ENCODE data around the gene TMED9. TPM values are rescaled to one million over a fixed set of nuclear protein-coding genes. Genes with fewer than 3 reads are reported as not detected.

Gene TMED9
- total and polyA plus RNA-seq, 9 of the 15 experiments (the other 6 are each of a cell fraction or from before 2014, with no cell fraction given) = 43.7 to 301 (median 90.0) TPM

GRCh38 chr5:177592010-177592834, at the start of gene TMED9 (continued):
- TF ChIP-seq ATF6 (CRISPR knock-in tag; IDR thresholded peaks at IDR 0.05) = no peak
- no peak for TF ChIP-seq PRPF4 (IDR thresholded peaks at IDR 0.05; ENCODE audit: insufficient read depth, low read depth, low read length, poor library complexity, severe bottlenecking)
- no peak for TF ChIP-seq ZBTB34 (CRISPR knock-in tag; IDR thresholded peaks at IDR 0.05)
- peak; percentile 81 for TF ChIP-seq CCNT2 (IDR thresholded peaks at IDR 0.05; ENCODE audit: borderline replicate concordance, extremely low read depth, insufficient read length, low read depth, low read length)
- TF ChIP-seq FOXM1 (IDR thresholded peaks at IDR 0.05; ENCODE audit: low read depth) = no peak
- TF ChIP-seq FOXM1 (CRISPR knock-in tag; IDR thresholded peaks at IDR 0.05; ENCODE audit: low read depth) = no peak
- peak in 1 of 2 experiments; percentile 27; a peak in 1 of 4 replicates for TF ChIP-seq MAZ (CRISPR knock-in tag; conservative IDR thresholded peaks at IDR 0.05 in 1 of 2, IDR thresholded peaks at IDR 0.05 in 1 of 2)
- TF ChIP-seq HDAC3 (IDR thresholded peaks at IDR 0.05; ENCODE audit: borderline replicate concordance, partially characterized antibody) = no peak
- no peak for TF ChIP-seq GTF2F1 (IDR thresholded peaks at IDR 0.05; ENCODE audit: low read depth, low read length)
- TF ChIP-seq ZNF274 (IDR thresholded peaks at IDR 0.05; ENCODE audit: borderline replicate concordance, low read depth, low read length) = no peak
- TF ChIP-seq RFX5 (IDR thresholded peaks at IDR 0.05; ENCODE audit: low read depth, low read length) = 0 out of 2 replicates have a peak, but pooled peaks have one; percentile 8
- TF ChIP-seq JUND (IDR thresholded peaks at IDR 0.05; ENCODE audit: borderline replicate concordance, low read depth, low read length) = peak; percentile 47; the same call in 1 of the 2 replicates
- TF ChIP-seq JUND (tag; IDR thresholded peaks at IDR 0.05; ENCODE audit: borderline replicate concordance, low read depth, low read length) = no peak; the same call in 2 of the 3 replicates
- TF ChIP-seq TBL1XR1 (IDR thresholded peaks at IDR 0.05; ENCODE audit: low read length in 2 of 2) = no peak; a peak in 1 of 4 replicates
- peak; percentile 91 for TF ChIP-seq ZNF740 (CRISPR knock-in tag; IDR thresholded peaks at IDR 0.05)
- peak in 1 of 2 experiments; percentile 61; a peak in 1 of 4 replicates for TF ChIP-seq ZNF740 (tag; IDR thresholded peaks at IDR 0.05)
- TF ChIP-seq ZNF592 (IDR thresholded peaks at IDR 0.05) = no peak

Measured in K562 (cell line).